NB4 (cell line): ENCODE data around the gene ABCC3.

Experiments used
- DNase-seq: peaks from one replicate; pipeline ENCODE4 v3.0.0; 2010; ENCODE audit warnings: low read depth
- H3K4me3 ChIP-seq: one replicate; pipeline ENCODE4 v1.5.1; 2011; ENCODE audit warnings: mild to moderate bottlenecking, low read depth, low read length, moderate library complexity
- MYC ChIP-seq: IDR thresholded peaks from 2 replicates; pipeline ENCODE4 v1.6.1; 2011; ENCODE audit warnings: low read depth, low read length
- POLR2A ChIP-seq: IDR thresholded peaks from 2 replicates; pipeline ENCODE4 v1.6.1; 2011; ENCODE audit warnings: mild to moderate bottlenecking; ENCODE audit not compliant: insufficient read length; ENCODE audit errors: extremely low read depth
- TF ChIP-seq, protein P1 (sequence below): IDR thresholded peaks from 2 replicates; pipeline ENCODE4 v1.6.1; 2011; ENCODE audit warnings: low read depth, low read length
- TF ChIP-seq, protein P2 (sequence below): IDR thresholded peaks from one replicate; pipeline ENCODE4 v1.5.1; 2012; ENCODE audit warnings: low read depth, low read length

The ABCC3 gene

DNA sequence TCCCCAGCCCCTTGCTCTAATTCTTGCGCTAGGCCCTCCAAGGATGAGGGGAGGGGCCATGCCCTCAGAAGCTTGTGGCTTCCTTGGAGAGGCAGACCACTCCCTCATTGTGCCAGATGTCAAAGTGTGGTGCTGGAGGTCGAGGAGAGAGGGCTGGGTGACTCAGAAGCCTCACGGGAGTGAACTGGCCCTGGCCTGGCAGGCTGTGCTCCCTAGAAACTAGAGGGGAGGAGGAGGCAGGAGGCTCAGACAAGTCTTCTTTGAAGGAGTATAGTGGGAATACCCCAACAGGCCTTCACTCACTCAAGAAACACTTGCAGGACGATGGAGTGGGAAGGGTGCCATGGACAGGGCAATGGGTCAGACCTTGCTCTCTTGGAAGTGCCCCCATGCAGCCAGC is 54.6 kb downstream of the ABCC3 start:
- DNase-seq = peak; percentile 79
- no peak overlapping the region for H3K4me3 ChIP-seq
- TF ChIP-seq MYC = no peak
- no peak for TF ChIP-seq POLR2A
- TF ChIP-seq, protein P1, sequence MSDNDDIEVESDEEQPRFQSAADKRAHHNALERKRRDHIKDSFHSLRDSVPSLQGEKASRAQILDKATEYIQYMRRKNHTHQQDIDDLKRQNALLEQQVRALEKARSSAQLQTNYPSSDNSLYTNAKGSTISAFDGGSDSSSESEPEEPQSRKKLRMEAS = no peak
- TF ChIP-seq, protein P2, sequence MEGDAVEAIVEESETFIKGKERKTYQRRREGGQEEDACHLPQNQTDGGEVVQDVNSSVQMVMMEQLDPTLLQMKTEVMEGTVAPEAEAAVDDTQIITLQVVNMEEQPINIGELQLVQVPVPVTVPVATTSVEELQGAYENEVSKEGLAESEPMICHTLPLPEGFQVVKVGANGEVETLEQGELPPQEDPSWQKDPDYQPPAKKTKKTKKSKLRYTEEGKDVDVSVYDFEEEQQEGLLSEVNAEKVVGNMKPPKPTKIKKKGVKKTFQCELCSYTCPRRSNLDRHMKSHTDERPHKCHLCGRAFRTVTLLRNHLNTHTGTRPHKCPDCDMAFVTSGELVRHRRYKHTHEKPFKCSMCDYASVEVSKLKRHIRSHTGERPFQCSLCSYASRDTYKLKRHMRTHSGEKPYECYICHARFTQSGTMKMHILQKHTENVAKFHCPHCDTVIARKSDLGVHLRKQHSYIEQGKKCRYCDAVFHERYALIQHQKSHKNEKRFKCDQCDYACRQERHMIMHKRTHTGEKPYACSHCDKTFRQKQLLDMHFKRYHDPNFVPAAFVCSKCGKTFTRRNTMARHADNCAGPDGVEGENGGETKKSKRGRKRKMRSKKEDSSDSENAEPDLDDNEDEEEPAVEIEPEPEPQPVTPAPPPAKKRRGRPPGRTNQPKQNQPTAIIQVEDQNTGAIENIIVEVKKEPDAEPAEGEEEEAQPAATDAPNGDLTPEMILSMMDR = no peak

DNA sequence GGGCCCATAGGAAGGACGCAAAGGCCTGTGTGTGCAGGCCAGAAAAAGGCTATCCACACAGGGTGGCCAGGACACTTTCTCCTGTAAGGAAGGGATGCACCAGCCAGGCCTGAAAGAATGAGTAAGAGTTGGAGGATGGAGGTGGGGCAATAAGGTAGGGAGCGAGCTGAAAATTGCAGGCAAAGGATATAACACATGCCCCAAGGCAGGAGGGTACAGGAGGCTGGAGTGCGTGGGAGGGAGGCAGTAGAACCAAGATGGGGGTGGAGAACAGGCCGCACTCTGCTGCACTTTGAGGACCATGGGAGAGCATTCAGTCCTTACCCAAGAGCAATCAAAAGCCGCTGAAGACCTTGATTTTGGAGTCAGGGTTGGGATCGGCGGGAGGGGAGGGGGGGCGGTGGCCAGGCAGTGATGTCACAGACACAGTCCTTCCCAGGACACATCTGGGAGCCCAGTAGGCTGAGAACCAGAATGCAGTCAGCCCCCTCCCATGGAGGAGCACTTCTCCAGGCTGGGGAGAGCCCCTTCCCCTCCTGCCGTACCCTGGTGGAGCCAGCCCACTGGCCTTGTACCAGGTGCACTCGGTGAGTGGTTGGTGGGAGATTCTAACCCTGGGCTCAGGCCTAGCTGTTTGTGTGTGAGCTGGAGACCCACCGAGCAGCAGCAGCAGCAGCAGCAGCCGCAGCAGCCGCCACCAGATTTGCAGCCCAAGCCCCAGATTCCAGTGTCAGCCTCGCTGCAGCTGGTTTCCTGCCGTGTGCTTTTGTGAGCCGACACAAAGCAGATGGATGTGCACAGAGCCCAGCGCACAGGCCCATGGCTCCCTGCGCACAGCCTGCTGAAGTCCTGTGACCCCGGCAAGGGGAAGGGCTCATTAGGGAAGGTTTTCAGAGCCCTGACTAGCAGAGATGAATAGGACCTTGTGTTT is 55.5 kb downstream of the ABCC3 start:
- DNase-seq = peak; percentile 23
- TF ChIP-seq MYC (no peak), POLR2A (no peak)
- TF ChIP-seq, protein P1 = no peak
- TF ChIP-seq, protein P2 = no peak
- H3K4me3 ChIP-seq = no peak overlapping the region

DNA sequence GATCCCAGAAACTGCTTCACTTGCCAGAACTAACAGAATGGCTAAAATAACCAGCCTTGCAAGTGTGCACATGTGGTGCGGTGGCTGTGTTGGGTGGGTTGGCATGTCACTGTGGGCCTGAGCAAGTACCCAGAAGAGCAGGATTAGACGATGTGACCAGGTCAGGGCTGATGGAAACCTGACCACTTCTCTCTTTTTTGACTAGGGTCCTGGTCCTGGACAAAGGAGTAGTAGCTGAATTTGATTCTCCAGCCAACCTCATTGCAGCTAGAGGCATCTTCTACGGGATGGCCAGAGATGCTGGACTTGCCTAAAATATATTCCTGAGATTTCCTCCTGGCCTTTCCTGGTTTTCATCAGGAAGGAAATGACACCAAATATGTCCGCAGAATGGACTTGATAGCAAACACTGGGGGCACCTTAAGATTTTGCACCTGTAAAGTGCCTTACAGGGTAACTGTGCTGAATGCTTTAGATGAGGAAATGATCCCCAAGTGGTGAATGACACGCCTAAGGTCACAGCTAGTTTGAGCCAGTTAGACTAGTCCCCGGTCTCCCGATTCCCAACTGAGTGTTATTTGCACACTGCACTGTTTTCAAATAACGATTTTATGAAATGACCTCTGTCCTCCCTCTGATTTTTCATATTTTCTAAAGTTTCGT is 56.3 kb downstream of the ABCC3 start:
- no peak for DNase-seq
- no peak overlapping the region for H3K4me3 ChIP-seq
- TF ChIP-seq, protein P2 = no peak
- TF ChIP-seq, protein P1 = no peak
- TF ChIP-seq MYC = no peak
- TF ChIP-seq POLR2A = no peak

DNA sequence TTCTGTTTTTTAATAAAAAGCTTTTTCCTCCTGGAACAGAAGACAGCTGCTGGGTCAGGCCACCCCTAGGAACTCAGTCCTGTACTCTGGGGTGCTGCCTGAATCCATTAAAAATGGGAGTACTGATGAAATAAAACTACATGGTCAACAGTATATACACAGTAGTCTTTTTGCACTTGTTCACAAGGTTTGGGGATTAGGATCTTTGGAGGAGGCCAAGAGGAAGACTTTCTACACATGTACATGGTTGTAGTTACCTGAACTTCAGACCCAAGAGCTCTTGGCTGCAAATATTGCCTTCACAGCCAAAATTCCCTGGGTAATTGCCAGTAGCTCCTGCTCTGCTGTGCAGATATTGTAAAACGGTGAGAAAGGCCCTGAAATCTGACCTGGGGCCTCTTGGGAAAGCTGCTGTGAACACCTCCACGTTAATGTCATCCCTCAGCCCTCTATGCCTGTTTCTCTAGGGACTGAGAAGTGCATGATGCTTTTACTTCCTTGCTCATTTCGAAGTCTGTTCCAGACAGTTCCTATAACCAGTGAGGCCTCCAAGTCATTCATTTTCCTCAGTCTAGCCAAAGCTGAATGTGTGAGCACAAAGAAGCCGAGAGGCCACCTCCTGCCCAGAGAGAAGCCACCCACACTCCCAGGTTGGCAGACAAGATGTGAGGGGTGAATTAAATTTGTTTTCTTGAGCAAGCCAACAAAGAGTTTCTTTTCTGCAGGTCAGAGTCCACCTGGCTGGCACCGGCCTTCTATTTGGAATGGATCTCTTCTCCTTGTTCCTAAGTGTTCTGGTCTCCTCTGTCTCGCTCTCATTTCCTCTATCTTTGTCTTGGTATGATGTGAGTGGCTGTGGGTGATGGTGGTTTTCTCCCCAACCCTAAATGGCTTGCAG is 57.1 kb downstream of the ABCC3 start:
- DNase-seq = no peak
- TF ChIP-seq POLR2A = no peak
- TF ChIP-seq, protein P1 = no peak
- no peak for TF ChIP-seq MYC
- TF ChIP-seq, protein P2 = no peak
- H3K4me3 ChIP-seq = no peak overlapping the region

DNA sequence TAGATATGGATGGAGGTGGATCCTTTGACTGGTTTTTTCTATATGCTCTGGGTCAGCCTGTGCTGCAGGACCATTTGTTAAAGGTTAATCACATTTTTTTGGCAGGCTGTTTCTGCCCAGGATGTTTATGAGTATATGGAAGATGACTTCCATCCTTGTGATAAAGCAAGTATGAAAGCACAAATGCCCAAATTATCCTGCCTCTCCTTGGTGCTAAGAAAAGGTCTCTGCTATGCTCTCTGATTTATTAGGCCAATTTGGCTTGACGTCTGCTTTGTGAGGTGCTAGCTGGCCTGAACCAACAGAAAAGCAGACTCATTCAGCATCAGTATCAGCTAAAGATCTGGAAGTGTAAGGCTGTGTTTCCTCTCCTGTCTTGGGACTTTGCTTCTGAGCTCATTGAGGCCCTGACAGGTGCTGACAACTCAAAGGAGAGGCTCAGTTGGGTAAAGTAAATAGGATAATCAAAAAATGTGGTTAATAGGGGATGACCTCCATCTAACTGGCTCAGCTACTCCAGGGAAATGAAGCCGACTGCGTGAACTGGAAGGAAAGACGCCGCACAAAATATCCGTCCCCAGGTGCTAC is 57.9 kb downstream of the ABCC3 start:
- no peak for DNase-seq
- no peak overlapping the region for H3K4me3 ChIP-seq
- TF ChIP-seq POLR2A = no peak
- no peak for TF ChIP-seq MYC
- TF ChIP-seq, protein P1 = no peak
- TF ChIP-seq, protein P2 = no peak
